Parathyroid adenoma (tissue), 2 donors: Measurements from ENCODE around the gene TMC2.

ENCODE experiments used
- H2AFZ ChIP-seq: fragments of 300-600 bp; sonication (generic); one replicate; pipeline ENCODE4 v1.7.0; 2017; ENCODE audit warnings: antibody characterized with exemption, mild to moderate bottlenecking
- H3K27ac ChIP-seq: fragments of 300-600 bp; sonication (generic); one replicate; pipeline ENCODE4 v1.7.0; 2017
- H3K27me3 ChIP-seq: fragments of 300-600 bp; sonication (generic); one replicate; pipeline ENCODE4 v1.7.0; 2017; ENCODE audit warnings: low read length; ENCODE audit not compliant: control insufficient read depth, insufficient read depth
- H3K36me3 ChIP-seq: fragments of 300-600 bp; sonication (generic); one replicate; pipeline ENCODE4 v1.7.0; 2017; ENCODE audit warnings: low read length; ENCODE audit not compliant: control insufficient read depth, insufficient read depth
- H3K4me1 ChIP-seq: fragments of 300-600 bp; sonication (generic); one replicate; pipeline ENCODE4 v1.7.0; 2017; ENCODE audit warnings: control low read depth
- H3K4me2 ChIP-seq: fragments of 300-600 bp; sonication (generic); one replicate; pipeline ENCODE4 v1.7.0; 2017; ENCODE audit warnings: low read length
- H3K4me3 ChIP-seq: fragments of 300-600 bp; sonication (generic); one replicate; pipeline ENCODE4 v1.7.0; 2017; ENCODE audit warnings: low read depth, low read length
- H3K79me2 ChIP-seq: fragments of 300-600 bp; sonication (generic); one replicate; pipeline ENCODE4 v1.7.0; 2017; ENCODE audit warnings: control low read depth
- H3K9ac ChIP-seq: fragments of 300-600 bp; sonication (generic); one replicate; pipeline ENCODE4 v1.7.0; 2017; ENCODE audit warnings: mild to moderate bottlenecking
- H3K9me3 ChIP-seq: fragments of 300-600 bp; sonication (generic); one replicate; pipeline ENCODE4 v1.7.0; 2017; ENCODE audit warnings: low read length; ENCODE audit not compliant: control insufficient read depth
- CTCF ChIP-seq: fragments of 300-600 bp; sonication (generic); IDR thresholded peaks from one replicate; pipeline ENCODE4 v1.7.0; 2017; ENCODE audit warnings: antibody characterized with exemption, mild to moderate bottlenecking
- donor health status: primary hyperparathyroidism.

TMC2 gene

GRCh38 chr20:2575682-2576081, 39.3 kb downstream of the TMC2 start:
- Histone ChIP-seq H3K36me3 (no peaks in the 10 kb centered on the region), H3K9me3 (no peaks in the 10 kb centered on the region)
- no peak for TF ChIP-seq CTCF

GRCh38 chr20:2576317-2576727, 39.9 kb downstream of the TMC2 start:
- no peaks in the 10 kb centered on the region for H3K27me3 ChIP-seq
- no peak for TF ChIP-seq CTCF
- H3K36me3 ChIP-seq = no peaks in the 10 kb centered on the region
- no peaks in the 10 kb centered on the region for H3K79me2 ChIP-seq
- no peak overlapping the region for H3K9ac ChIP-seq
- H3K4me3 ChIP-seq = no peak overlapping the region
- no peaks in the 10 kb centered on the region for H3K9me3 ChIP-seq
- no peak overlapping the region for H2AFZ ChIP-seq
- H3K27ac ChIP-seq = no peak overlapping the region
- no peak overlapping the region for H3K4me2 ChIP-seq
- H3K4me1 ChIP-seq = no peaks in the 10 kb centered on the region

More at GRCh38 chr20:2575682-2576081, 39.3 kb downstream of the TMC2 start:
- Histone ChIP-seq H3K4me2 (no peak overlapping the region), H3K79me2 (no peaks in the 10 kb centered on the region), H3K9ac (no peak overlapping the region), H3K4me3 (no peak overlapping the region), H3K27ac (no peak overlapping the region), H3K27me3 (no peaks in the 10 kb centered on the region), H2AFZ (no peak overlapping the region), H3K4me1 (no peaks in the 10 kb centered on the region)

- Histone ChIP-seq H3K27me3 (no peaks in the 10 kb centered on the region), H3K79me2 (no peaks in the 10 kb centered on the region), H2AFZ (no peak overlapping the region), H3K4me2 (no peak overlapping the region), H3K4me3 (no peak overlapping the region), H3K9ac (no peak overlapping the region), H3K9me3 (no peaks in the 10 kb centered on the region), H3K27ac (no peak overlapping the region), H3K36me3 (no peaks in the 10 kb centered on the region), H3K4me1 (no peaks in the 10 kb centered on the region)
- TF ChIP-seq CTCF = no peak
Measured at GRCh38 chr20:2578475-2579192, 42.3 kb downstream of the TMC2 start.

GRCh38 chr20:2585811-2586210, 49.4 kb downstream of the TMC2 start:
- H3K4me2 ChIP-seq = no peak overlapping the region
- no peaks in the 10 kb centered on the region for H3K4me1 ChIP-seq
- H3K36me3 ChIP-seq = no peaks in the 10 kb centered on the region
- H3K4me3 ChIP-seq = no peak overlapping the region
- no peaks in the 10 kb centered on the region for H3K9me3 ChIP-seq
- TF ChIP-seq CTCF = no peak
- no peak overlapping the region for H2AFZ ChIP-seq
- no peak overlapping the region for H3K27ac ChIP-seq
- H3K9ac ChIP-seq = no peak overlapping the region
- no peaks in the 10 kb centered on the region for H3K79me2 ChIP-seq
- H3K27me3 ChIP-seq = no peaks in the 10 kb centered on the region

- no peak for TF ChIP-seq CTCF
- Histone ChIP-seq H3K27ac (no peak overlapping the region), H3K4me1 (no peaks in the 10 kb centered on the region), H3K79me2 (no peaks in the 10 kb centered on the region), H3K27me3 (no peaks in the 10 kb centered on the region), H3K9me3 (no peaks in the 10 kb centered on the region), H3K4me2 (no peak overlapping the region), H3K4me3 (no peak overlapping the region), H3K36me3 (no peaks in the 10 kb centered on the region), H2AFZ (no peak overlapping the region), H3K9ac (no peak overlapping the region)
Measured at GRCh38 chr20:2593756-2594155, 57.4 kb downstream of the TMC2 start.
